Measurements from ENCODE around the gene ALDH1A1. TPM values are rescaled to one million over a fixed set of nuclear protein-coding genes. Genes with fewer than 3 reads are reported as not detected.

Gene ALDH1A1
- total and polyA plus RNA-seq, 2 donors (not counting 3 experiments of a cell fraction or from before 2014, with no cell fraction given) = 91.1 to 287 TPM

DNA sequence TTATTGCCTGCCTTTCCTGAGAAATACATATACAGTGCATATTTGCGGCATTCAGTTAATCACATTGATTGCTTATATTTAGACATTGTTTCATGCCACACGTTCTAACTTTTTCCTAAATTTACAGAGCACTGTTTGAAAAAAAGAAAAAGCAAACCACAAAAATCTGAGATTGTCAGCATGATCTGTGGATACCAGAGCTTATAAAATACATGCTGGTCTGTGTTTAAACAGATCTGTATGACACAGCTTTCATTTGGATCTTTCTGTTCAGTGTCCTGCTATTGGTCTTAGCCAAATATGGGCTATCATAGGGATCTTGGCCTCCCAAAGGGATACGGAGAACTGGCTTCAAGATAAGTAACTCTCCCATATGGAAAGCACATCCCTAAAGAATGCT, 20.2 kb downstream of the ALDH1A1 start:
- H3K9me3 ChIP-seq (replicated peaks; ENCODE audit: control insufficient read depth, insufficient read depth, low read length) = no peaks in the 10 kb centered on the region
- CTCF ChIA-PET = interaction anchor here (1.0 to 1.6 kb wide), 3 partner anchors 12 to 90 kb away, joined by 4 to 8 read pairs (median 5); no protein-coding TSS in a partner anchor
- no peak for FAIRE-seq

DNA sequence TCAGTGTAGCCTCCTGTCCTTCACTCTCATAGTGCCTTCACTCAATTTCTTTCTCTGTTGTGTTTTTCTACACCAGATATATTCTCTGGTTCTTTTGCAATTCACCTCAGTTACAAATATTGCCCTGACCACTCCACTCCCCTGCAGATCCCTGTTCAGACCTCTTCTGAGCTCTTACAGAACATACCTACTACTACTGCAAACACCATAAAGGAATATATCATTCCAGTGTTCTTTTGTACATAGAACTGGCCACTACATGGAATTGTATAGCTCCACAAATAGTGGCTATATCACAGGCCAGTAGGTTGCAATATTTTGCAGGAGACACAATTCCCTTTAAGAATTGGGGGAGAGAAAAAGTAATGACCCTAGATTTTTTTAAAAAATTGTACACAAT, 21.0 kb downstream of the ALDH1A1 start:
- TF ChIP-seq JUN (IDR thresholded peaks at IDR 0.05; ENCODE audit: borderline replicate concordance, insufficient read depth, insufficient read length, low read depth) (no peak), EZH2 (IDR thresholded peaks at IDR 0.05; ENCODE audit: borderline replicate concordance, low read depth, low read length, severe bottlenecking) (no peak), GATA2 (IDR thresholded peaks at IDR 0.05; ENCODE audit: insufficient read depth, insufficient read length, low read depth, low read length) (no peak), FOS (IDR thresholded peaks at IDR 0.05; ENCODE audit: borderline replicate concordance, insufficient read depth, low read length) (no peak), POLR2AphosphoS5 (IDR thresholded peaks at IDR 0.05; ENCODE audit: insufficient read depth, low read depth, low read length) (no peak), MYC (IDR thresholded peaks at IDR 0.05; ENCODE audit: low read depth, low read length) (no peak), POLR2A (IDR thresholded peaks at IDR 0.05; ENCODE audit: low read depth, low read length) (no peak)
- TF ChIP-seq, protein P1, sequence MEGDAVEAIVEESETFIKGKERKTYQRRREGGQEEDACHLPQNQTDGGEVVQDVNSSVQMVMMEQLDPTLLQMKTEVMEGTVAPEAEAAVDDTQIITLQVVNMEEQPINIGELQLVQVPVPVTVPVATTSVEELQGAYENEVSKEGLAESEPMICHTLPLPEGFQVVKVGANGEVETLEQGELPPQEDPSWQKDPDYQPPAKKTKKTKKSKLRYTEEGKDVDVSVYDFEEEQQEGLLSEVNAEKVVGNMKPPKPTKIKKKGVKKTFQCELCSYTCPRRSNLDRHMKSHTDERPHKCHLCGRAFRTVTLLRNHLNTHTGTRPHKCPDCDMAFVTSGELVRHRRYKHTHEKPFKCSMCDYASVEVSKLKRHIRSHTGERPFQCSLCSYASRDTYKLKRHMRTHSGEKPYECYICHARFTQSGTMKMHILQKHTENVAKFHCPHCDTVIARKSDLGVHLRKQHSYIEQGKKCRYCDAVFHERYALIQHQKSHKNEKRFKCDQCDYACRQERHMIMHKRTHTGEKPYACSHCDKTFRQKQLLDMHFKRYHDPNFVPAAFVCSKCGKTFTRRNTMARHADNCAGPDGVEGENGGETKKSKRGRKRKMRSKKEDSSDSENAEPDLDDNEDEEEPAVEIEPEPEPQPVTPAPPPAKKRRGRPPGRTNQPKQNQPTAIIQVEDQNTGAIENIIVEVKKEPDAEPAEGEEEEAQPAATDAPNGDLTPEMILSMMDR (IDR thresholded peaks at IDR 0.05; ENCODE audit: extremely low read depth in 1 of 2, insufficient read depth in 1 of 2, low read depth in 1 of 2, low read length in 2 of 2) = no peak
- TF ChIP-seq, protein P2, sequence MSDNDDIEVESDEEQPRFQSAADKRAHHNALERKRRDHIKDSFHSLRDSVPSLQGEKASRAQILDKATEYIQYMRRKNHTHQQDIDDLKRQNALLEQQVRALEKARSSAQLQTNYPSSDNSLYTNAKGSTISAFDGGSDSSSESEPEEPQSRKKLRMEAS (IDR thresholded peaks at IDR 0.05; ENCODE audit: insufficient read depth, insufficient read length) = no peak
- Histone ChIP-seq H3K4me3 (replicated peaks in 1 of 3; ENCODE audit: insufficient read depth in 1 of 3, low read depth in 1 of 3, low read length in 3 of 3) (no peak overlapping the region), H2AFZ (ENCODE audit: low read depth, low read length) (no peak overlapping the region), H4K20me1 (replicated peaks; ENCODE audit: control insufficient read depth, extremely low read depth, insufficient read depth, low read length) (no peaks in the 10 kb centered on the region), H3K79me2 (ENCODE audit: control insufficient read depth, insufficient read depth, low read length) (no peaks in the 10 kb centered on the region), H3K4me1 (ENCODE audit: control insufficient read depth, extremely low read depth, insufficient read depth, low read length) (no peaks in the 10 kb centered on the region), H3K4me2 (ENCODE audit: insufficient read depth, low read length) (no peak overlapping the region), H3K9ac (replicated peaks; ENCODE audit: extremely low read depth, insufficient read depth, low read length) (no peak overlapping the region), H3K27ac (ENCODE audit: insufficient read depth, low read depth, low read length) (no peak overlapping the region), H3K9me1 (replicated peaks; ENCODE audit: control insufficient read depth, extremely low read depth, insufficient read depth, low read length) (no peaks in the 10 kb centered on the region), H3K27me3 (ENCODE audit: control insufficient read depth in 2 of 2, insufficient read depth in 2 of 2, low read length in 2 of 2) (no peaks in the 10 kb centered on the region), H3K36me3 (ENCODE audit: control insufficient read depth in 2 of 2, extremely low read depth in 1 of 2, insufficient read depth in 2 of 2, low read length in 2 of 2) (peaks cover 0 to 2% of the 10 kb centered on the region in 2 experiments), H3K9me3 (replicated peaks; ENCODE audit: control insufficient read depth, insufficient read depth, low read length) (no peaks in the 10 kb centered on the region)
- intact Hi-C loops (cut with micrococcal nuclease) (no loop called here), dilution Hi-C loops (cut with MboI; ENCODE audit: extremely low pct_ligation_motif_present, low sequenced_read_pairs) (no loop called here)
- BruUV-seq (replicated peaks) = no TSS peak
- ChIA-PET CTCF (interaction anchor here (1.0 to 2.1 kb wide), 4 partner anchors 13 to 91 kb away, joined by 4 to 10 read pairs (median 6); no protein-coding TSS in a partner anchor), POLR2A (no interaction called here)
- DNase-seq (ENCODE audit: low read depth, low spot score) (no peak), FAIRE-seq (no peak)

More for the DNA sequence above, 20.2 kb downstream of the ALDH1A1 start:
- H3K36me3 ChIP-seq (ENCODE audit: control insufficient read depth in 2 of 2, extremely low read depth in 1 of 2, insufficient read depth in 2 of 2, low read length in 2 of 2) = peaks cover 0 to 2% of the 10 kb centered on the region in 2 experiments
- H2AFZ ChIP-seq (ENCODE audit: low read depth, low read length) = no peak overlapping the region
- POLR2A ChIA-PET = no interaction called here
- H3K79me2 ChIP-seq (ENCODE audit: control insufficient read depth, insufficient read depth, low read length) = no peaks in the 10 kb centered on the region
- no peak overlapping the region for H3K4me2 ChIP-seq (ENCODE audit: insufficient read depth, low read length)
- BruUV-seq (replicated peaks) = no TSS peak
- no peak overlapping the region for H3K9ac ChIP-seq (replicated peaks; ENCODE audit: extremely low read depth, insufficient read depth, low read length)
- no peaks in the 10 kb centered on the region for H3K27me3 ChIP-seq (ENCODE audit: control insufficient read depth in 2 of 2, insufficient read depth in 2 of 2, low read length in 2 of 2)
- no peak for TF ChIP-seq GATA2 (IDR thresholded peaks at IDR 0.05; ENCODE audit: insufficient read depth, insufficient read length, low read depth, low read length)
- no peak for TF ChIP-seq FOS (IDR thresholded peaks at IDR 0.05; ENCODE audit: borderline replicate concordance, insufficient read depth, low read length)
- TF ChIP-seq POLR2AphosphoS5 (IDR thresholded peaks at IDR 0.05; ENCODE audit: insufficient read depth, low read depth, low read length) = no peak
- no peak overlapping the region for H3K27ac ChIP-seq (ENCODE audit: insufficient read depth, low read depth, low read length)
- intact Hi-C loops (cut with micrococcal nuclease) (no loop called here), dilution Hi-C loops (cut with MboI; ENCODE audit: extremely low pct_ligation_motif_present, low sequenced_read_pairs) (no loop called here)
- no peaks in the 10 kb centered on the region for H3K9me1 ChIP-seq (replicated peaks; ENCODE audit: control insufficient read depth, extremely low read depth, insufficient read depth, low read length)
- no peak overlapping the region for H3K4me3 ChIP-seq (replicated peaks in 1 of 3; ENCODE audit: insufficient read depth in 1 of 3, low read depth in 1 of 3, low read length in 3 of 3)
- no peak for DNase-seq (ENCODE audit: low read depth, low spot score)
- H4K20me1 ChIP-seq (replicated peaks; ENCODE audit: control insufficient read depth, extremely low read depth, insufficient read depth, low read length) = no peaks in the 10 kb centered on the region
- no peaks in the 10 kb centered on the region for H3K4me1 ChIP-seq (ENCODE audit: control insufficient read depth, extremely low read depth, insufficient read depth, low read length)
